H1 (cell line): Measurements from ENCODE around the gene JAKMIP1. TPM values are rescaled to one million over a fixed set of nuclear protein-coding genes. Genes with fewer than 3 reads are reported as not detected.

ENCODE experiments used
- HDAC6 ChIP-seq: IDR thresholded peaks from one replicate; pipeline ENCODE4 v1.7.1; 2012; ENCODE audit warnings: low read depth, mild to moderate bottlenecking, inconsistent platforms, low read length, moderate library complexity
- polyA plus RNA-seq, 7 experiments: library from polyadenylated mRNA; depleted of rRNA in 3 of 7; stranded (reverse) in 5 of 7; unstranded in 2 of 7; fragments of >200 nt in 5 of 7; fragments of 200-250 nt in 2 of 7; gene quantifications; 1 replicate in 5 of 7; 2 replicates in 1 of 7; 4 replicates in 1 of 7; pipeline versions ENCODE4 v1.2.1 to v1.2.3, GENCODE V29; 2011 to 2013; ENCODE audit warnings: missing spikeins in 2 of 7, mixed read lengths in 2 of 7
- total RNA-seq: library from RNA; stranded (reverse); fragmentation: NEBNext Ultra II Directional; extraction: Animal tissue kit (Norgen Biotek cat#: 25700); gene quantifications from 2 replicates; pipeline ENCODE4 v1.2.1, GENCODE V29; 2021

Gene JAKMIP1
- total and polyA plus RNA-seq, 2 of the 8 experiments (the other 6 are each of a cell fraction or from before 2014, with no cell fraction given): 2.5 to 4.4 TPM

DNA sequence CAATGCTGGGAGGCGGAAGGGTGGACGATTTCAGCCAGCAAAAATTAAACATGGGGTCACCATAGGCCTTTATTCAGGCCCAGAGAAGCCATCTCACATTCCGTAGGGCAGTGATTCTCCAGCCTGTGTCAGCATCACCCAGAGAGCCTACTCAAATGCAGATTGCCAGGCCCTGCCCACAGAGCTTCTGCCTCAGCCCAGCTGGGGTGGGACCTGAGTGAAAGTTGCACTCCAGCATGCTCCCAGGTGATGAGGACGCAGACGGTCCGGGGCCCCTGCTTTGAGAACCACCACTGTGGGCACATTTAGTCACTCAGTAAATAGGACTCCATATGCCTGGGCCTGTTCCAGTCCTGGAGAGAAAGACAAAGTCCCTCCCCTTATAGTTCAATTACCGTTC lies 169.7 kb downstream of the JAKMIP1 start (continued):
- no peak for TF ChIP-seq HDAC6
